SK-N-SH (cell line): ENCODE results near the gene EXOC6B. TPM values are rescaled to one million over a fixed set of nuclear protein-coding genes. Genes with fewer than 3 reads are reported as not detected.

Source experiments
- CTCF ChIA-PET: fragments of 300-600, 350-600 bp; formaldehyde crosslinking; extraction: SDS; loops from one replicate; lab custom pipeline; 2021; lab: Yijun Ruan, JAX
- POLR2A ChIA-PET: fragments of 350-600 bp; sonication (Branson Sonifier 250); formaldehyde crosslinking; extraction: SDS; loops from one replicate; lab custom pipeline; 2020; ENCODE audit warnings: antibody characterized with exemption, inconsistent platforms; lab: Yijun Ruan, JAX
- DNase-seq: peaks from one replicate; pipeline ENCODE4 v3.0.0; 2012
- H2AFZ ChIP-seq: fragments of 200-600 bp; sonication (generic); 2 replicates; pipeline ENCODE4 v1.8.1; 2016; ENCODE audit warnings: antibody characterized with exemption, mild to moderate bottlenecking, low read depth
- H3F3A ChIP-seq: fragments of 200-600 bp; sonication (generic); replicated peaks from 2 replicates; pipeline ENCODE3; 2016; ENCODE audit warnings: antibody characterized with exemption, mild to moderate bottlenecking; ENCODE audit not compliant: insufficient read depth
- H3K27ac ChIP-seq, 2 experiments: fragments of 200-500 bp in 1 of 2; fragments of 200-600 bp in 1 of 2; sonication (Bioruptor generic) in 1 of 2; sonication (generic), shearing (Covaris generic) in 1 of 2; 2 replicates each; pipeline versions ENCODE4 v1.5.1 to v1.6.1; 2014 to 2016; ENCODE audit warnings: low read depth in 2 of 2, inconsistent platforms in 1 of 2, low read length in 1 of 2, mild to moderate bottlenecking in 1 of 2, mixed read lengths in 1 of 2
- H3K27me3 ChIP-seq: fragments of 200-600 bp; sonication (generic), shearing (Covaris generic); 2 replicates; pipeline ENCODE4 v1.6.1; 2016; ENCODE audit warnings: mixed run types; ENCODE audit not compliant: insufficient read depth
- H3K36me3 ChIP-seq, 2 experiments: fragments of 200-500 bp in 1 of 2; fragments of 200-600 bp in 1 of 2; sonication (Bioruptor generic) in 1 of 2; sonication (generic) in 1 of 2; replicated peaks in 1 of 2; 2 replicates each; pipeline versions ENCODE3 to v1.5.1; 2014 to 2016; ENCODE audit warnings: low read length in 1 of 2, mild to moderate bottlenecking in 1 of 2; ENCODE audit not compliant: insufficient read depth in 2 of 2, control insufficient read depth in 1 of 2
- H3K4me1 ChIP-seq, 2 experiments: fragments of 200-500 bp in 1 of 2; fragments of 200-600 bp in 1 of 2; sonication (Bioruptor generic) in 1 of 2; sonication (generic), shearing (Covaris generic) in 1 of 2; 2 replicates each; pipeline versions ENCODE4 v1.5.1 to v1.6.1; 2014 to 2016; ENCODE audit warnings: low read depth in 1 of 2, low read length in 1 of 2, mixed run types in 1 of 2; ENCODE audit not compliant: insufficient read depth in 2 of 2, control insufficient read depth in 1 of 2
- H3K4me2 ChIP-seq: fragments of 200-600 bp; sonication (generic), shearing (Covaris generic); 2 replicates; pipeline ENCODE4 v1.6.1; 2017; ENCODE audit warnings: mixed run types
- H3K4me3 ChIP-seq, 2 experiments: fragments of 200-500 bp in 1 of 2; fragments of 200-600 bp in 1 of 2; sonication (Bioruptor generic) in 1 of 2; sonication (generic), shearing (Covaris generic) in 1 of 2; 2 replicates each; pipeline versions ENCODE4 v1.5.1 to v1.8.1; 2014 to 2016; ENCODE audit warnings: low read depth in 2 of 2, inconsistent platforms in 1 of 2, low read length in 1 of 2, mild to moderate bottlenecking in 1 of 2, mixed read lengths in 1 of 2, moderate library complexity in 1 of 2
- H3K79me2 ChIP-seq: fragments of 200-600 bp; sonication (generic); 2 replicates; pipeline ENCODE4 v1.8.1; 2017; ENCODE audit warnings: mild to moderate bottlenecking; ENCODE audit not compliant: insufficient read depth
- H3K9ac ChIP-seq: fragments of 200-600 bp; sonication (generic); 2 replicates; pipeline ENCODE4 v1.6.1; 2017; ENCODE audit warnings: mixed run types
- H3K9me2 ChIP-seq: fragments of 200-600 bp; sonication (generic); 2 replicates; pipeline ENCODE4 v1.6.1; 2017; ENCODE audit warnings: mixed run types
- H3K9me3 ChIP-seq: fragments of 200-600 bp; sonication (generic); 2 replicates; pipeline ENCODE4 v1.6.1; 2017; ENCODE audit warnings: mixed run types, mild to moderate bottlenecking, moderate library complexity
- H4K20me1 ChIP-seq: fragments of 200-600 bp; sonication (generic); 2 replicates; pipeline ENCODE4 v1.6.1; 2017; ENCODE audit warnings: mild to moderate bottlenecking, mixed run types; ENCODE audit not compliant: insufficient read depth
- CHD2 ChIP-seq: fragments of 150-350 bp; IDR thresholded peaks from 2 replicates; pipeline ENCODE4 v1.6.1; 2018; ENCODE audit warnings: low read length; ENCODE audit not compliant: partially characterized antibody
- MXI1 ChIP-seq: IDR thresholded peaks from 2 replicates; pipeline ENCODE4 v1.6.1; 2012; ENCODE audit warnings: mild to moderate bottlenecking, low read depth, low read length, improper control_type of control experiment
- NFIC ChIP-seq: IDR thresholded peaks from 2 replicates; pipeline ENCODE4 v1.4.0; 2012; ENCODE audit warnings: borderline replicate concordance
- NRF1 ChIP-seq: IDR thresholded peaks from 2 replicates; pipeline ENCODE4 v1.6.1; 2012; ENCODE audit warnings: low read depth, mild to moderate bottlenecking, low read length
- RAD21 ChIP-seq: IDR thresholded peaks from 2 replicates; pipeline ENCODE4 v1.6.1; 2012; ENCODE audit warnings: mild to moderate bottlenecking, low read length
- RCOR1 ChIP-seq: fragments of 150-350 bp; IDR thresholded peaks from 2 replicates; pipeline ENCODE4 v1.6.1; 2017; ENCODE audit warnings: antibody characterized with exemption, low read length
- RXRA ChIP-seq: IDR thresholded peaks from 2 replicates; pipeline ENCODE4 v1.4.0; 2012; ENCODE audit warnings: low read depth, mild to moderate bottlenecking, borderline replicate concordance
- TAF1 ChIP-seq: IDR thresholded peaks from 2 replicates; pipeline ENCODE4 v1.6.1; 2012; ENCODE audit warnings: low read depth, mild to moderate bottlenecking, low read length, moderate library complexity, borderline replicate concordance
- TEAD4 ChIP-seq: IDR thresholded peaks from 2 replicates; pipeline ENCODE4 v1.4.0; 2012; ENCODE audit warnings: mild to moderate bottlenecking, borderline replicate concordance; ENCODE audit not compliant: insufficient read depth
- YY1 ChIP-seq: IDR thresholded peaks from 2 replicates; pipeline ENCODE4 v1.4.0; 2012; ENCODE audit warnings: low read depth, mild to moderate bottlenecking
- WGBS: methylation state at CpG from one replicate; pipeline ENCODE4 v1.1.6; 2017; ENCODE audit warnings: low lambda C conversion rate; 5-methylcytosine and 5-hydroxymethylcytosine counted together
- polyA plus RNA-seq, 3 experiments: library from polyadenylated mRNA; depleted of rRNA; stranded (reverse); fragments of >200 nt; gene quantifications; 2 replicates each; pipeline ENCODE4 v1.2.3, GENCODE V29; 2012
- TF ChIP-seq, protein P1 (sequence below): IDR thresholded peaks from 2 replicates; pipeline ENCODE4 v1.6.1; 2012; ENCODE audit warnings: mild to moderate bottlenecking, low read depth, low read length, moderate library complexity
- TF ChIP-seq, protein P2 (sequence below): fragments of 150-350 bp; IDR thresholded peaks from 2 replicates; pipeline ENCODE4 v1.6.1; 2017; ENCODE audit warnings: antibody characterized with exemption, low read length, low read depth, borderline replicate concordance

EXOC6B gene
- polyA plus RNA-seq, 1 of the 3 experiments (the other 2 are of a cell fraction): 7.4 TPM

DNA sequence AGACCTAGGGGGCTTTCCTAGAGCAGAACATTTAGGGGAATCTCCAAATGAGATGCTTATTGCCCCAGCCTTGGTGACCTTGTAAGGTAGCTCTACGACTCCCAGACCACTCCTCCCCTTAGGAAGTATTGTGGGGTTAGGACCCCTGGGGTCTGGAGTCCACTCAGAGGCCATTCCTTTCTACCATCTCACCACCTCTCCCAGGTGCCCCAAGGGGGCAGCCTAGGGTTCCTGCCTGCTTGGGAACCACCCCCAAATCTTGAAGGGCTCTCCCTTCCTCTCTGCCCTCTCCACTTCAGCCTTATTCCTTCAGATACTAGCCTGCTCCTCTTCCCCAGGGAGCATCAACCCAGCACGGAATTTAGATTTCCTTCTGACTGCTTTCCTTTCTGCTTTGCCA, 17.5 kb upstream of the EXOC6B start:
- no peak overlapping the region for H3K4me3 ChIP-seq
- TF ChIP-seq NFIC: no peak
- no peak for TF ChIP-seq MXI1
- TF ChIP-seq TEAD4: no peak
- no peak for TF ChIP-seq NRF1
- no peak for TF ChIP-seq RXRA
- TF ChIP-seq CHD2: no peak
- no peak for TF ChIP-seq RCOR1
- TF ChIP-seq, protein P1, sequence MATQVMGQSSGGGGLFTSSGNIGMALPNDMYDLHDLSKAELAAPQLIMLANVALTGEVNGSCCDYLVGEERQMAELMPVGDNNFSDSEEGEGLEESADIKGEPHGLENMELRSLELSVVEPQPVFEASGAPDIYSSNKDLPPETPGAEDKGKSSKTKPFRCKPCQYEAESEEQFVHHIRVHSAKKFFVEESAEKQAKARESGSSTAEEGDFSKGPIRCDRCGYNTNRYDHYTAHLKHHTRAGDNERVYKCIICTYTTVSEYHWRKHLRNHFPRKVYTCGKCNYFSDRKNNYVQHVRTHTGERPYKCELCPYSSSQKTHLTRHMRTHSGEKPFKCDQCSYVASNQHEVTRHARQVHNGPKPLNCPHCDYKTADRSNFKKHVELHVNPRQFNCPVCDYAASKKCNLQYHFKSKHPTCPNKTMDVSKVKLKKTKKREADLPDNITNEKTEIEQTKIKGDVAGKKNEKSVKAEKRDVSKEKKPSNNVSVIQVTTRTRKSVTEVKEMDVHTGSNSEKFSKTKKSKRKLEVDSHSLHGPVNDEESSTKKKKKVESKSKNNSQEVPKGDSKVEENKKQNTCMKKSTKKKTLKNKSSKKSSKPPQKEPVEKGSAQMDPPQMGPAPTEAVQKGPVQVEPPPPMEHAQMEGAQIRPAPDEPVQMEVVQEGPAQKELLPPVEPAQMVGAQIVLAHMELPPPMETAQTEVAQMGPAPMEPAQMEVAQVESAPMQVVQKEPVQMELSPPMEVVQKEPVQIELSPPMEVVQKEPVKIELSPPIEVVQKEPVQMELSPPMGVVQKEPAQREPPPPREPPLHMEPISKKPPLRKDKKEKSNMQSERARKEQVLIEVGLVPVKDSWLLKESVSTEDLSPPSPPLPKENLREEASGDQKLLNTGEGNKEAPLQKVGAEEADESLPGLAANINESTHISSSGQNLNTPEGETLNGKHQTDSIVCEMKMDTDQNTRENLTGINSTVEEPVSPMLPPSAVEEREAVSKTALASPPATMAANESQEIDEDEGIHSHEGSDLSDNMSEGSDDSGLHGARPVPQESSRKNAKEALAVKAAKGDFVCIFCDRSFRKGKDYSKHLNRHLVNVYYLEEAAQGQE: no peak
- TF ChIP-seq YY1: no peak
- ChIA-PET CTCF (interaction anchor here (2.8 to 3.8 kb wide), 2 partner anchors 17 to 19 kb away, joined by 13 to 16 read pairs; no protein-coding TSS in a partner anchor), POLR2A (no interaction called here)
- H3K9me3 ChIP-seq: no peaks in the 10 kb centered on the region
- H3K27ac ChIP-seq: no peak overlapping the region
- H3K27me3 ChIP-seq: no peaks in the 10 kb centered on the region; the same call in 1 of the 2 replicates
- H3K36me3 ChIP-seq: no peaks in the 10 kb centered on the region
- H3K4me1 ChIP-seq: no peaks in the 10 kb centered on the region
- no peak overlapping the region for H3K4me2 ChIP-seq
- WGBS: 20% methylated on average over 2 of the region's 2 CpGs
- no peak overlapping the region for H3K9ac ChIP-seq
- H3K9me2 ChIP-seq: no peaks in the 10 kb centered on the region
- no peaks in the 10 kb centered on the region for H3F3A ChIP-seq
- no peaks in the 10 kb centered on the region for H3K79me2 ChIP-seq
- no peaks in the 10 kb centered on the region for H4K20me1 ChIP-seq
- no peak for DNase-seq
- no peak overlapping the region for H2AFZ ChIP-seq

DNA sequence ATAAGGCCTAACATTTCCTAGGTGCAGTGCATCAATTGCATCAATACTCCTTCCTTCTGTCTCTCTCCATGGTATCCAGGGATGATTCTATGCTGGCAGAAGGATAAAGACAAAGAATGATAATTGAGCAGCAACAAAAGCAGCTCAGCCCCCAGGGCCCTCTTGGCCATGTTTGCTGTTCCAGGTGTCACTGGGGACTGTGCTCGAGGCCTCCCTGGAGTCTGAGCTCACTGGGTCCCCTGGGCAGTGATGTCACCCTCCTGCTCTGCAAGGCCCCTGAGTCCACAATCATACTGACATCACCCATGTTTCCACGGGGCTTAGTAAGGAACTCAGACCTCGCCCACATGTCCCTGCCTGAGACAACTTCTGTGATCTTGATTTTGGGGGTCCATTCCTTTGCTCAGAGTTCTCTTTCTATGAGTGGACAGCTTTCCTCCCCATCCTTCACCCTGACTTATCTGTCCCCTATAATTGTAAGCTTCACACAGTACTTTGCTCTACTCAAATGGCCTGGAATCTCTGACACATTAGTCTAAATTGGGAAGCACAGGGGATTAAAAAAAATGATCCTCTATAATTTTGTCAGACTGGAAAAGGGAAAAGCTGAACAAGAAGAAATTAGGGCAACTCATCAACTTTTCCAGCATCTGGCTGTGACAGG, 15.8 kb upstream of the EXOC6B start:
- Histone ChIP-seq H3K9me3 (no peaks in the 10 kb centered on the region), H3K79me2 (no peaks in the 10 kb centered on the region), H3F3A (no peaks in the 10 kb centered on the region), H3K36me3 (no peaks in the 10 kb centered on the region), H3K9ac (no peak overlapping the region), H3K4me2 (no peak overlapping the region), H2AFZ (no peak overlapping the region), H3K27me3 (no peaks in the 10 kb centered on the region; the same call in 1 of the 2 replicates), H3K4me1 (no peaks in the 10 kb centered on the region), H3K27ac (no peak overlapping the region), H4K20me1 (no peaks in the 10 kb centered on the region), H3K4me3 (no peak overlapping the region), H3K9me2 (no peaks in the 10 kb centered on the region)
- no peak for DNase-seq
- CTCF ChIA-PET: interaction anchor here (0.7 to 3.8 kb wide), 6 partner anchors 18 to 133 kb away, joined by 3 to 16 read pairs (median 4); partner anchors contain the start of gene SPR
- 6% methylated on average over 2 of the region's 3 CpGs for WGBS
- TF ChIP-seq, protein P1: peak; percentile 67
- TF ChIP-seq, protein P2, sequence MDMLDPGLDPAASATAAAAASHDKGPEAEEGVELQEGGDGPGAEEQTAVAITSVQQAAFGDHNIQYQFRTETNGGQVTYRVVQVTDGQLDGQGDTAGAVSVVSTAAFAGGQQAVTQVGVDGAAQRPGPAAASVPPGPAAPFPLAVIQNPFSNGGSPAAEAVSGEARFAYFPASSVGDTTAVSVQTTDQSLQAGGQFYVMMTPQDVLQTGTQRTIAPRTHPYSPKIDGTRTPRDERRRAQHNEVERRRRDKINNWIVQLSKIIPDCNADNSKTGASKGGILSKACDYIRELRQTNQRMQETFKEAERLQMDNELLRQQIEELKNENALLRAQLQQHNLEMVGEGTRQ: no peak
- TF ChIP-seq TAF1 (no peak), RAD21 (no peak)
- POLR2A ChIA-PET: no interaction called here
